Thoracic aorta (tissue), 2 donors: ENCODE measurements around the gene POLQ. TPM values are rescaled to one million over a fixed set of nuclear protein-coding genes. Genes with fewer than 3 reads are reported as not detected.
"Not testable (repeated sequence)": the region's sequence is repeated elsewhere in the genome, so short reads cannot be mapped to it uniquely, and the experiment has no call there.

Source experiments
- ATAC-seq: fragments of 150-250 bp; one replicate; pipeline ENCODE4 v1.8.0; 2017; ENCODE audit warnings: low read depth; ENCODE audit not compliant: insufficient number of reproducible peaks, low FRiP score
- DNase-seq: peaks from one replicate; pipeline ENCODE4 v3.0.0-alpha.2; 2020; ENCODE audit warnings: low spot score
- H3K27ac ChIP-seq, 2 donors: fragments of 200-600 bp; sonication (generic); 1 replicate in 1 of 2; 2 replicates in 1 of 2; pipeline ENCODE4 v1.5.1; 2016; ENCODE audit warnings: mild to moderate bottlenecking in 2 of 2, moderate library complexity in 2 of 2
- H3K27me3 ChIP-seq: fragments of 200-600 bp; sonication (generic); replicated peaks from 2 replicates; pipeline ENCODE4 v1.6.0; 2016; ENCODE audit warnings: mild to moderate bottlenecking; ENCODE audit not compliant: insufficient read depth
- H3K36me3 ChIP-seq: fragments of 200-600 bp; sonication (generic); one replicate; pipeline ENCODE4 v1.5.1; 2016
- H3K4me1 ChIP-seq, 2 donors: fragments of 200-600 bp; sonication (generic); 1 replicate in 1 of 2; 2 replicates in 1 of 2; pipeline versions ENCODE4 v1.5.1 to v1.6.0; 2016; ENCODE audit warnings: low read depth in 2 of 2, mild to moderate bottlenecking in 1 of 2; ENCODE audit not compliant: control insufficient read depth in 1 of 2
- H3K4me3 ChIP-seq: fragments of 200-600 bp; sonication (generic); 2 replicates; pipeline ENCODE4 v1.5.1; 2016; ENCODE audit warnings: mild to moderate bottlenecking
- H3K9me3 ChIP-seq: fragments of 200-600 bp; sonication (generic); 2 replicates; pipeline ENCODE4 v1.5.1; 2016
- total RNA-seq, 2 donors: library from RNA; depleted of rRNA; stranded (reverse); fragments of >200 nt; gene quantifications; one replicate each; pipeline versions ENCODE4 v1.1.0 to v1.2.3, GENCODE V29; 2016
- TF ChIP-seq, protein P1 (sequence below): fragments of 200-600 bp; sonication (generic); IDR thresholded peaks from one replicate; pipeline ENCODE4 v1.5.1; 2019; ENCODE audit warnings: antibody characterized with exemption

The POLQ gene
- total RNA-seq, 2 donors from 2014 or later: 0.42 to 0.68 TPM

GRCh38 chr3:121414924-121415323, 130.9 kb downstream of the POLQ start:
- H3K36me3 ChIP-seq: no peaks in the 10 kb centered on the region
- H3K4me1 ChIP-seq: no peaks in the 10 kb centered on the region
- H3K9me3 ChIP-seq: no peaks in the 10 kb centered on the region
- no peak overlapping the region for H3K4me3 ChIP-seq
- H3K27me3 ChIP-seq: no peaks in the 10 kb centered on the region
- DNase-seq: no peak
- no peak for ATAC-seq
- H3K27ac ChIP-seq: no peak overlapping the region
- TF ChIP-seq, protein P1, sequence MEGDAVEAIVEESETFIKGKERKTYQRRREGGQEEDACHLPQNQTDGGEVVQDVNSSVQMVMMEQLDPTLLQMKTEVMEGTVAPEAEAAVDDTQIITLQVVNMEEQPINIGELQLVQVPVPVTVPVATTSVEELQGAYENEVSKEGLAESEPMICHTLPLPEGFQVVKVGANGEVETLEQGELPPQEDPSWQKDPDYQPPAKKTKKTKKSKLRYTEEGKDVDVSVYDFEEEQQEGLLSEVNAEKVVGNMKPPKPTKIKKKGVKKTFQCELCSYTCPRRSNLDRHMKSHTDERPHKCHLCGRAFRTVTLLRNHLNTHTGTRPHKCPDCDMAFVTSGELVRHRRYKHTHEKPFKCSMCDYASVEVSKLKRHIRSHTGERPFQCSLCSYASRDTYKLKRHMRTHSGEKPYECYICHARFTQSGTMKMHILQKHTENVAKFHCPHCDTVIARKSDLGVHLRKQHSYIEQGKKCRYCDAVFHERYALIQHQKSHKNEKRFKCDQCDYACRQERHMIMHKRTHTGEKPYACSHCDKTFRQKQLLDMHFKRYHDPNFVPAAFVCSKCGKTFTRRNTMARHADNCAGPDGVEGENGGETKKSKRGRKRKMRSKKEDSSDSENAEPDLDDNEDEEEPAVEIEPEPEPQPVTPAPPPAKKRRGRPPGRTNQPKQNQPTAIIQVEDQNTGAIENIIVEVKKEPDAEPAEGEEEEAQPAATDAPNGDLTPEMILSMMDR: no peak

- no peaks in the 10 kb centered on the region for H3K27me3 ChIP-seq
- no peaks in the 10 kb centered on the region for H3K9me3 ChIP-seq
- no peaks in the 10 kb centered on the region for H3K4me1 ChIP-seq
- TF ChIP-seq, protein P1: no peak
- H3K36me3 ChIP-seq: no peaks in the 10 kb centered on the region
- H3K4me3 ChIP-seq: no peak overlapping the region
- H3K27ac ChIP-seq: no peak overlapping the region
- ATAC-seq (no peak), DNase-seq (no peak)
These were observed 134.3 kb downstream of the POLQ start for GRCh38 chr3:121411523-121411922.

- H3K4me3 ChIP-seq: no peak overlapping the region
- TF ChIP-seq, protein P1: no peak
- H3K27me3 ChIP-seq: no peaks in the 10 kb centered on the region
- H3K27ac ChIP-seq: no peak overlapping the region
- no peak for ATAC-seq
- H3K4me1 ChIP-seq: no peaks in the 10 kb centered on the region
- no peaks in the 10 kb centered on the region for H3K36me3 ChIP-seq
- no peak for DNase-seq
- no peaks in the 10 kb centered on the region for H3K9me3 ChIP-seq
These were observed 140.2 kb downstream of the POLQ start for GRCh38 chr3:121405631-121406030.

GRCh38 chr3:121399820-121400219, 146.0 kb downstream of the POLQ start:
- Histone ChIP-seq H3K4me1 (no peaks in the 10 kb centered on the region), H3K9me3 (no peaks in the 10 kb centered on the region), H3K27ac (no peak overlapping the region), H3K36me3 (no peaks in the 10 kb centered on the region), H3K4me3 (no peak overlapping the region), H3K27me3 (no peaks in the 10 kb centered on the region)
- TF ChIP-seq, protein P1: no peak
- DNase-seq (no peak), ATAC-seq (no peak)

DNA sequence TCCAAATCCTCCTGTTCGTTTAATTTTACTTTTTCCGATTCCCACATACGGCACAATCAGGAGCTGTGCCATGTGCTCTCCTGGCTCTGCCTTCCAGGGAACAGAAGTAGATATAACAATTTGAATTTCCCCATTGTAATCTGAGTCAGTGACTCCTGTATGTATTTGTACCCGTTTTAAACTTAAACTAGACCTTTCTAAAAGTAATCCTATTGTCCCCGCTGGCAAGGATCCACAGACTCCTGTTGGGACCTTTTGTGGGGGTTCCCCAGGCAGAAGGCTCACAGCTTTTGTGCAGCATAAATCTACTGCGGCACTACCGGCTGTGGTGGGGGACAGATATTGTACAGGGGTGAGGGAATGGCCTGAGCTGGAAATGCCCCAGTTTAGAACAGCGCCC, 147.7 kb downstream of the POLQ start:
- not testable (repeated sequence) for ATAC-seq, DNase-seq, H3K4me3 ChIP-seq, H3K27ac ChIP-seq, H3K36me3 ChIP-seq, H3K4me1 ChIP-seq, H3K27me3 ChIP-seq, H3K9me3 ChIP-seq

GRCh38 chr3:121395967-121396366, 149.8 kb downstream of the POLQ start:
- not testable (repeated sequence) for H3K36me3 ChIP-seq, H3K4me1 ChIP-seq, H3K9me3 ChIP-seq, H3K27me3 ChIP-seq, H3K27ac ChIP-seq, H3K4me3 ChIP-seq, DNase-seq, ATAC-seq

GRCh38 chr3:121388308-121388707, 157.5 kb downstream of the POLQ start:
- ATAC-seq, H3K4me3 ChIP-seq, H3K36me3 ChIP-seq, H3K9me3 ChIP-seq, DNase-seq, H3K27me3 ChIP-seq, H3K4me1 ChIP-seq, H3K27ac ChIP-seq: not testable (repeated sequence)
